Liver (tissue), 9 donors: ENCODE measurements around the gene RWDD1. TPM values are rescaled to one million over a fixed set of nuclear protein-coding genes. Genes with fewer than 3 reads are reported as not detected.

Experiments used
- DNase-seq: peaks from one replicate; pipeline ENCODE4 v3.0.0-alpha.2; 2017; ENCODE audit warnings: low spot score
- H3K27ac ChIP-seq, 2 donors: one replicate each; pipeline ENCODE4 v1.7.0; 2013; ENCODE audit warnings: inconsistent platforms in 2 of 2, low read length in 2 of 2, control low read depth in 1 of 2, low read depth in 1 of 2, mild to moderate bottlenecking in 1 of 2
- H3K27me3 ChIP-seq, 4 donors: one replicate each; pipeline versions ENCODE4 v1.6.1 to v1.7.0; 2013; ENCODE audit warnings: low read length in 3 of 4, inconsistent platforms in 1 of 4, mild to moderate bottlenecking in 1 of 4, moderate library complexity in 1 of 4; ENCODE audit not compliant: control insufficient read depth in 4 of 4, insufficient read depth in 4 of 4
- H3K36me3 ChIP-seq, 4 donors: one replicate each; pipeline versions ENCODE4 v1.6.1 to v1.7.0; 2013; ENCODE audit warnings: low read length in 3 of 4, mild to moderate bottlenecking in 3 of 4, low read depth in 1 of 4, moderate library complexity in 1 of 4; ENCODE audit not compliant: control insufficient read depth in 4 of 4, insufficient read depth in 3 of 4
- H3K4me1 ChIP-seq, 4 donors: one replicate each; pipeline versions ENCODE4 v1.6.1 to v1.7.0; 2013; ENCODE audit warnings: low read length in 3 of 4, mild to moderate bottlenecking in 3 of 4, moderate library complexity in 1 of 4; ENCODE audit not compliant: control insufficient read depth in 4 of 4, insufficient read depth in 4 of 4
- H3K4me3 ChIP-seq, 3 donors: one replicate each; pipeline versions ENCODE4 v1.6.1 to v1.7.0; 2013; ENCODE audit warnings: low read length in 3 of 3, control low read depth in 1 of 3, low read depth in 1 of 3, mild to moderate bottlenecking in 1 of 3
- H3K9ac ChIP-seq, 2 donors: one replicate each; pipeline ENCODE4 v1.7.0; 2013; ENCODE audit warnings: low read length in 2 of 2, mild to moderate bottlenecking in 2 of 2, moderate library complexity in 2 of 2, control low read depth in 1 of 2, low read depth in 1 of 2
- H3K9me3 ChIP-seq, 4 donors: one replicate each; pipeline versions ENCODE4 v1.6.1 to v1.7.0; 2013; ENCODE audit warnings: low read length in 3 of 4; ENCODE audit not compliant: control insufficient read depth in 4 of 4
- EGR1 ChIP-seq, 2 donors: IDR thresholded peaks; 2 replicates each; pipeline ENCODE4 v1.6.1; 2016 to 2018; ENCODE audit warnings: antibody characterized with exemption in 2 of 2, low read depth in 2 of 2
- FOXA1 ChIP-seq: IDR thresholded peaks from 2 replicates; pipeline ENCODE4 v1.6.1; 2016; ENCODE audit warnings: antibody characterized with exemption
- FOXA2 ChIP-seq: IDR thresholded peaks from 2 replicates; pipeline ENCODE4 v1.6.1; 2016; ENCODE audit warnings: antibody characterized with exemption
- GABPA ChIP-seq, 2 donors: IDR thresholded peaks in 1 of 2; conservative IDR thresholded peaks in 1 of 2; 2 replicates each; pipeline ENCODE4 v1.6.1; 2016; ENCODE audit warnings: antibody characterized with exemption in 2 of 2, mild to moderate bottlenecking in 1 of 2, moderate library complexity in 1 of 2
- HNF4A ChIP-seq, 2 donors: conservative IDR thresholded peaks; 2 replicates each; pipeline ENCODE4 v1.6.1; 2016; ENCODE audit warnings: antibody characterized with exemption in 2 of 2, mild to moderate bottlenecking in 2 of 2
- HNF4G ChIP-seq: IDR thresholded peaks from 2 replicates; pipeline ENCODE4 v1.6.1; 2016; ENCODE audit warnings: antibody characterized with exemption
- JUND ChIP-seq, 2 donors: IDR thresholded peaks; 2 replicates each; pipeline ENCODE4 v1.6.1; 2016; ENCODE audit warnings: antibody characterized with exemption in 2 of 2
- RAD21 ChIP-seq, 2 donors: IDR thresholded peaks; 2 replicates each; pipeline ENCODE4 v1.6.1; 2016; ENCODE audit warnings: antibody characterized with exemption in 2 of 2, mild to moderate bottlenecking in 2 of 2
- SP1 ChIP-seq: IDR thresholded peaks from 2 replicates; pipeline ENCODE4 v1.6.1; 2018; ENCODE audit warnings: antibody characterized with exemption, mild to moderate bottlenecking
- TAF1 ChIP-seq: conservative IDR thresholded peaks from 2 replicates; pipeline ENCODE4 v1.6.1; 2016; ENCODE audit warnings: antibody characterized with exemption, mild to moderate bottlenecking
- YY1 ChIP-seq: IDR thresholded peaks from 2 replicates; pipeline ENCODE4 v1.6.1; 2016; ENCODE audit warnings: antibody characterized with exemption, mild to moderate bottlenecking
- WGBS: extraction: QIAGEN DNeasy Blood & Tissue Kit; methylation state at CpG from one replicate; pipeline ENCODE4 v1.1.7; 2013; 5-methylcytosine and 5-hydroxymethylcytosine counted together
- polyA plus RNA-seq, 2 donors: library from polyadenylated mRNA; stranded (reverse) in 1 of 2; unstranded in 1 of 2; fragments of 200-250 nt in 1 of 2; fragments of >200 nt in 1 of 2; fragmentation: Nextera tagmentation in 1 of 2; extraction: Ambion mirVana in 1 of 2; gene quantifications; one replicate each; pipeline versions ENCODE4 v1.2.1 to v1.2.3, GENCODE V29; 2013 to 2015
- total RNA-seq, 2 donors: library from RNA; depleted of rRNA; stranded (reverse); fragments of >200 nt; gene quantifications; one replicate each; pipeline ENCODE4 v1.2.3, GENCODE V29; 2014
- TF ChIP-seq, protein P1 (sequence below): IDR thresholded peaks from 2 replicates; pipeline ENCODE4 v1.6.1; 2016; ENCODE audit warnings: antibody characterized with exemption
- TF ChIP-seq, protein P2 (sequence below): fragments of 150-350 bp; IDR thresholded peaks from 2 replicates; pipeline ENCODE4 v1.5.1; 2017; ENCODE audit warnings: improper control_type of control experiment, low read depth, low read length; ENCODE audit not compliant: missing input control
- TF ChIP-seq, protein P3 (sequence below): IDR thresholded peaks from 2 replicates; pipeline ENCODE4 v1.6.1; 2016; ENCODE audit warnings: antibody characterized with exemption
- TF ChIP-seq, protein P4 (sequence below): IDR thresholded peaks from 2 replicates; pipeline ENCODE4 v1.6.1; 2016; ENCODE audit warnings: antibody characterized with exemption
- donor health status: healthy.
- donor health status: healthy.
- donor health status: healthy.
- donor health status: healthy.
- donor health status: healthy.

RWDD1 gene
- total and polyA plus RNA-seq, 4 donors, result 7.0 to 52.7 (median 10.9) TPM

DNA sequence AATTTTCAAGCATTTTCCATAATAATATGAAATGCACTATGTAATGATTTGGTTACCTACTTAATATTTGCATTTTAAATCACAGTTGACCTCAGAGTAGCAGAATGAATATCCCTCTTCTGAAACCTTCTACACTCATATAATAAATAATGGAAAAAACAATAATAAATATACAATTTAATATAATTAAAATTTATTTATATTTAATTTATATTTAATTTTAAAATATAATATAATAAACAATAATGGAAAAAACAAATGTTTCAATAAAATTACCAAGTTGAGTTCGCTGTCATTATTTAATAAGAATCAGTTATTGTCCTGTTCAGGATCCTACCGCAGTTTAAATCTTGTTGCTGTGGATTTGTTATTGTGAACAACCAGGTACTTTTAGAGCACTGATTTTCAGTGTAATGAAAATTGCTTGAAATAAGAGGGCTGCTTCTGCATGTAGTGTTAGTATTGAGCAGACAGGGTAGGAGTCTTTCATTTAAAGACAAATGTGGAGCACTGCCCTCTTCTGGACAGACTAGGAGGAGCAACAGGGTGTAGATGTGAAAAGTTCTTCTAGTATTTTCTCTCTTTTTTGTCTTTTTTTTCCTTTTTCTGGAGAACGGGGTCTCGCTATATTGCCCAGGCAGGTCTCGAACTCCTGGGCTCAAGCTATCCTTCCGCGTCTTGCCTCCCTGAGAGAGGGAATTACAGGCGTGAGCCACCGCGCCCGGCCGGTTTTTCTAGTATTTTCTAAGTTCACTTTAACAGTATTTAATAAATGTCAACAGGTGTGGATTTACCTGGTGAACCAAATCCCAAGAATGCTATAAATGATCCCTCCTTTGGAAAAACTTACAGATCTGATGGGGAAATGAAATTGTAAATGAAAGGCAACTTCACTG, 39.4 kb upstream of the RWDD1 start:
- H3K36me3 ChIP-seq, result no peaks in the 10 kb centered on the region
- peak; percentile 64 for DNase-seq
- 75% methylated on average over 12 of the region's 12 CpGs for WGBS
- no peaks in the 10 kb centered on the region for H3K9me3 ChIP-seq
- TF ChIP-seq RAD21 (IDR thresholded peaks at IDR 0.05) (peak; percentile 84 to 91), YY1 (no peak), EGR1 (IDR thresholded peaks at IDR 0.05; ENCODE audit: low read depth in 2 of 2) (no peak), SP1 (no peak), FOXA1 (no peak)
- TF ChIP-seq, protein P1, sequence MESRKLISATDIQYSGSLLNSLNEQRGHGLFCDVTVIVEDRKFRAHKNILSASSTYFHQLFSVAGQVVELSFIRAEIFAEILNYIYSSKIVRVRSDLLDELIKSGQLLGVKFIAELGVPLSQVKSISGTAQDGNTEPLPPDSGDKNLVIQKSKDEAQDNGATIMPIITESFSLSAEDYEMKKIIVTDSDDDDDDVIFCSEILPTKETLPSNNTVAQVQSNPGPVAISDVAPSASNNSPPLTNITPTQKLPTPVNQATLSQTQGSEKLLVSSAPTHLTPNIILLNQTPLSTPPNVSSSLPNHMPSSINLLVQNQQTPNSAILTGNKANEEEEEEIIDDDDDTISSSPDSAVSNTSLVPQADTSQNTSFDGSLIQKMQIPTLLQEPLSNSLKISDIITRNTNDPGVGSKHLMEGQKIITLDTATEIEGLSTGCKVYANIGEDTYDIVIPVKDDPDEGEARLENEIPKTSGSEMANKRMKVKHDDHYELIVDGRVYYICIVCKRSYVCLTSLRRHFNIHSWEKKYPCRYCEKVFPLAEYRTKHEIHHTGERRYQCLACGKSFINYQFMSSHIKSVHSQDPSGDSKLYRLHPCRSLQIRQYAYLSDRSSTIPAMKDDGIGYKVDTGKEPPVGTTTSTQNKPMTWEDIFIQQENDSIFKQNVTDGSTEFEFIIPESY, result no peak
- TF ChIP-seq, protein P2, sequence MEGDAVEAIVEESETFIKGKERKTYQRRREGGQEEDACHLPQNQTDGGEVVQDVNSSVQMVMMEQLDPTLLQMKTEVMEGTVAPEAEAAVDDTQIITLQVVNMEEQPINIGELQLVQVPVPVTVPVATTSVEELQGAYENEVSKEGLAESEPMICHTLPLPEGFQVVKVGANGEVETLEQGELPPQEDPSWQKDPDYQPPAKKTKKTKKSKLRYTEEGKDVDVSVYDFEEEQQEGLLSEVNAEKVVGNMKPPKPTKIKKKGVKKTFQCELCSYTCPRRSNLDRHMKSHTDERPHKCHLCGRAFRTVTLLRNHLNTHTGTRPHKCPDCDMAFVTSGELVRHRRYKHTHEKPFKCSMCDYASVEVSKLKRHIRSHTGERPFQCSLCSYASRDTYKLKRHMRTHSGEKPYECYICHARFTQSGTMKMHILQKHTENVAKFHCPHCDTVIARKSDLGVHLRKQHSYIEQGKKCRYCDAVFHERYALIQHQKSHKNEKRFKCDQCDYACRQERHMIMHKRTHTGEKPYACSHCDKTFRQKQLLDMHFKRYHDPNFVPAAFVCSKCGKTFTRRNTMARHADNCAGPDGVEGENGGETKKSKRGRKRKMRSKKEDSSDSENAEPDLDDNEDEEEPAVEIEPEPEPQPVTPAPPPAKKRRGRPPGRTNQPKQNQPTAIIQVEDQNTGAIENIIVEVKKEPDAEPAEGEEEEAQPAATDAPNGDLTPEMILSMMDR, result peak; percentile 86
- TF ChIP-seq, protein P3, sequence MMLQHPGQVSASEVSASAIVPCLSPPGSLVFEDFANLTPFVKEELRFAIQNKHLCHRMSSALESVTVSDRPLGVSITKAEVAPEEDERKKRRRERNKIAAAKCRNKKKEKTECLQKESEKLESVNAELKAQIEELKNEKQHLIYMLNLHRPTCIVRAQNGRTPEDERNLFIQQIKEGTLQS, result peak; percentile 26
- H3K4me3 ChIP-seq, result no peak overlapping the region
- no peak overlapping the region for H3K27ac ChIP-seq
- H3K27me3 ChIP-seq, result no peaks in the 10 kb centered on the region
- no peak overlapping the region for H3K9ac ChIP-seq
- peaks cover 0 to 8% (median 0%) of the 10 kb centered on the region in 4 donors for H3K4me1 ChIP-seq

DNA sequence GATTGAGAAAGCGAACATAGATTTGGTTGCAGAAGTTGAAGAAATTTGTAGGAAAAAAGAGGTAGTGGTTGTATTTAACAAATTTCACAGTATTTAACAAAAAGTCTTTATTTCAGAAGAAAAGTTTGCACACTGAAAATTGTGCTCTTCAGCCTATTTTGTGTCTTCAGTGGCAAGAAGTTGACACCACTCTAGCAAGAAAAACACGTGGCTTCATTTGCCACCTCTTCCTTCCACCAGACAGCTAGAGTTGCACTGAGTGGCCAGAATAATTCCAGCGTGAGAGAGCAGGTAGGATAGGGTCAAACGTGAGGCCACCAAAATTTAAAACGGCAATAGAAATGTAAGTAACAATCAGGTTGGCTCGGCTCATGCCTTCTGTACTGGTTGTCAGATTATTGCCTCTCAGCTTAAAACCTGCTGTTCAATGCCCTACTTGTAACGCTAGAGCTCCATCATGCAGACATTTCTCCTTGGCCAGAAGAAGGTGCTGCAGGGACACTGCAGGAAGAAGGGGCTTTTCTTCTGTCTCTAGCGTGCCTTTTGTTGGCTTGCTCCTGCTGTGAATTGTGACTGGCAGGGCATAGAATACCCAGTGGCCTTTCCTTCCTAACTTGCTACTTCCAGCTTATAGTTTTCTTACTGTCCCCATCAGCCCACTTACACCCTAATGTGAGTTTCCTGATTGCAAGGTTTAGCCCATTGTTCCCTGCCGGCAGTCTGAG, 37.9 kb upstream of the RWDD1 start:
- Histone ChIP-seq H3K4me1 (peaks cover 0 to 10% (median 0%) of the 10 kb centered on the region in 4 donors), H3K9me3 (no peaks in the 10 kb centered on the region), H3K27ac (no peak overlapping the region), H3K36me3 (no peaks in the 10 kb centered on the region), H3K4me3 (no peak overlapping the region), H3K27me3 (no peaks in the 10 kb centered on the region), H3K9ac (no peak overlapping the region)
- no peak for DNase-seq
- 71% methylated on average over 9 of the region's 9 CpGs for WGBS
- TF ChIP-seq FOXA1, result no peak
- no peak for TF ChIP-seq GABPA (IDR thresholded peaks at IDR 0.05 in 1 of 2, conservative IDR thresholded peaks at IDR 0.05 in 1 of 2)
- no peak for TF ChIP-seq JUND (IDR thresholded peaks at IDR 0.05)
- no peak for TF ChIP-seq EGR1 (IDR thresholded peaks at IDR 0.05; ENCODE audit: low read depth in 2 of 2)
- TF ChIP-seq, protein P2, result no peak
- TF ChIP-seq SP1, result no peak
- TF ChIP-seq FOXA2, result no peak
- TF ChIP-seq, protein P3, result no peak
- TF ChIP-seq, protein P4, sequence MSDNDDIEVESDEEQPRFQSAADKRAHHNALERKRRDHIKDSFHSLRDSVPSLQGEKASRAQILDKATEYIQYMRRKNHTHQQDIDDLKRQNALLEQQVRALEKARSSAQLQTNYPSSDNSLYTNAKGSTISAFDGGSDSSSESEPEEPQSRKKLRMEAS, result no peak
- no peak for TF ChIP-seq HNF4A (conservative IDR thresholded peaks at IDR 0.05)
- no peak for TF ChIP-seq YY1
- TF ChIP-seq TAF1, result no peak
- no peak for TF ChIP-seq HNF4G
- TF ChIP-seq, protein P1, result no peak
